Mesendoderm (in vitro differentiated cells): ENCODE data around the gene PGGHG.
"Not testable (repeated sequence)": the region's sequence is repeated elsewhere in the genome, so short reads cannot be mapped to it uniquely, and the experiment has no call there.

ENCODE experiments used
- DNase-seq: peaks from one replicate; pipeline ENCODE4 v3.0.0; 2013
- H2AK5ac ChIP-seq: 2 replicates; pipeline ENCODE4 v1.6.1; 2013; ENCODE audit warnings: low read length, inconsistent platforms
- H2BK120ac ChIP-seq: 2 replicates; pipeline ENCODE4 v1.6.1; 2013; ENCODE audit warnings: low read depth, mild to moderate bottlenecking, low read length, moderate library complexity, mixed read lengths
- H2BK15ac ChIP-seq: replicated peaks from 2 replicates; pipeline ENCODE4 v1.6.1; 2013; ENCODE audit warnings: low read depth, mild to moderate bottlenecking, moderate library complexity
- H2BK5ac ChIP-seq: 2 replicates; pipeline ENCODE4 v1.6.1; 2013; ENCODE audit warnings: low read length, inconsistent platforms
- H3K18ac ChIP-seq: 2 replicates; pipeline ENCODE4 v1.6.1; 2013; ENCODE audit warnings: mild to moderate bottlenecking, low read length, mixed read lengths
- H3K23ac ChIP-seq: one replicate; pipeline ENCODE4 v1.6.1; 2013; ENCODE audit warnings: low read length
- H3K27ac ChIP-seq: 2 replicates; pipeline ENCODE4 v1.5.1; 2013; ENCODE audit warnings: low read depth, mild to moderate bottlenecking, inconsistent platforms, low read length, moderate library complexity
- H3K27me3 ChIP-seq: 2 replicates; pipeline ENCODE4 v1.6.1; 2013; ENCODE audit warnings: low read length, control low read depth, mild to moderate bottlenecking, inconsistent platforms; ENCODE audit not compliant: insufficient read depth, poor library complexity
- H3K36me3 ChIP-seq: 2 replicates; pipeline ENCODE4 v1.6.1; 2013; ENCODE audit warnings: low read length, inconsistent platforms; ENCODE audit not compliant: control insufficient read depth, insufficient read depth
- H3K4ac ChIP-seq: one replicate; pipeline ENCODE4 v1.6.1; 2013; ENCODE audit warnings: low read depth, mild to moderate bottlenecking, low read length, moderate library complexity
- H3K4me1 ChIP-seq: 2 replicates; pipeline ENCODE4 v1.6.1; 2013; ENCODE audit warnings: low read depth, low read length, inconsistent platforms; ENCODE audit not compliant: control insufficient read depth
- H3K4me2 ChIP-seq: 2 replicates; pipeline ENCODE4 v1.6.1; 2013; ENCODE audit warnings: low read length
- H3K4me3 ChIP-seq: 2 replicates; pipeline ENCODE4 v1.5.1; 2013; ENCODE audit warnings: mild to moderate bottlenecking, low read length
- H3K56ac ChIP-seq: one replicate; pipeline ENCODE4 v1.6.1; 2013; ENCODE audit warnings: low read length
- H3K79me1 ChIP-seq: 2 replicates; pipeline ENCODE4 v1.6.1; 2013; ENCODE audit warnings: low read length, inconsistent platforms
- H3K79me2 ChIP-seq: 2 replicates; pipeline ENCODE4 v1.6.1; 2013; ENCODE audit warnings: mild to moderate bottlenecking, low read length; ENCODE audit not compliant: control insufficient read depth, insufficient read depth
- H3K9ac ChIP-seq: 2 replicates; pipeline ENCODE4 v1.6.1; 2013; ENCODE audit warnings: low read length, inconsistent platforms
- H4K5ac ChIP-seq: one replicate; pipeline ENCODE4 v1.6.1; 2013; ENCODE audit warnings: low read length
- H4K8ac ChIP-seq: one replicate; pipeline ENCODE4 v1.6.1; 2013; ENCODE audit warnings: low read depth, mild to moderate bottlenecking, control low read depth, low read length, moderate library complexity
- WGBS: extraction: QIAGEN DNeasy Blood & Tissue Kit; methylation state at CpG from one replicate; pipeline ENCODE4 v1.1.7; 2013; ENCODE audit warnings: low lambda C conversion rate, missing lambda C conversion rate; ENCODE audit not compliant: insufficient coverage; ENCODE audit errors: extremely low coverage; 5-methylcytosine and 5-hydroxymethylcytosine counted together

PGGHG gene

DNA sequence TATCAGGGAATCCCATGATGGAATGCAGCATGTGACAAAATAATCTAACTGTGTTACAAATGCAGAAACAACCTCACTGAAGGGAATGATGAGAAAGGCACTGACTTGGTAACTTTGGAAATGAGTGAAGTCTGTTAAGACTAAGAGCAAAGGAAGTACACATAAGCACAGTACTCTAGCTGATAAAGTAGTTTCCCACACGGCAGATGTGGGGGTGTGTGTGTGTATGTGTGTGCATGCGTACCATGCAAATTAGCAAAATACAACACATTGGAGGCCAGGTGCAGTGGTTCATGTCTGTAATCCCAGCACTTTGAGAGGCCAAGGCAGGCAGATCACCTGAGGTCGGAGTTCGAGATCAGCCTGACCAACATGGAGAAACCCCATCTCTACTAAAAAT is 27.3 kb upstream of the PGGHG start:
- Histone ChIP-seq H3K27ac (no peak overlapping the region), H2AK5ac (no peak overlapping the region), H3K56ac (no peak overlapping the region), H3K9ac (no peak overlapping the region), H3K36me3 (no peaks in the 10 kb centered on the region), H3K79me2 (no peaks in the 10 kb centered on the region), H3K4ac (no peak overlapping the region), H2BK5ac (no peak overlapping the region), H2BK120ac (no peak overlapping the region), H4K8ac (no peak overlapping the region), H3K79me1 (no peaks in the 10 kb centered on the region), H3K4me1 (no peaks in the 10 kb centered on the region), H3K4me2 (no peak overlapping the region), H3K27me3 (no peaks in the 10 kb centered on the region), H3K23ac (no peak overlapping the region), H2BK15ac (no peak overlapping the region), H3K4me3 (no peak overlapping the region), H3K18ac (no peak overlapping the region), H4K5ac (no peak overlapping the region)
- no peak for DNase-seq
- no CpG with 5 or more reads among the region's 4 CpGs for WGBS

DNA sequence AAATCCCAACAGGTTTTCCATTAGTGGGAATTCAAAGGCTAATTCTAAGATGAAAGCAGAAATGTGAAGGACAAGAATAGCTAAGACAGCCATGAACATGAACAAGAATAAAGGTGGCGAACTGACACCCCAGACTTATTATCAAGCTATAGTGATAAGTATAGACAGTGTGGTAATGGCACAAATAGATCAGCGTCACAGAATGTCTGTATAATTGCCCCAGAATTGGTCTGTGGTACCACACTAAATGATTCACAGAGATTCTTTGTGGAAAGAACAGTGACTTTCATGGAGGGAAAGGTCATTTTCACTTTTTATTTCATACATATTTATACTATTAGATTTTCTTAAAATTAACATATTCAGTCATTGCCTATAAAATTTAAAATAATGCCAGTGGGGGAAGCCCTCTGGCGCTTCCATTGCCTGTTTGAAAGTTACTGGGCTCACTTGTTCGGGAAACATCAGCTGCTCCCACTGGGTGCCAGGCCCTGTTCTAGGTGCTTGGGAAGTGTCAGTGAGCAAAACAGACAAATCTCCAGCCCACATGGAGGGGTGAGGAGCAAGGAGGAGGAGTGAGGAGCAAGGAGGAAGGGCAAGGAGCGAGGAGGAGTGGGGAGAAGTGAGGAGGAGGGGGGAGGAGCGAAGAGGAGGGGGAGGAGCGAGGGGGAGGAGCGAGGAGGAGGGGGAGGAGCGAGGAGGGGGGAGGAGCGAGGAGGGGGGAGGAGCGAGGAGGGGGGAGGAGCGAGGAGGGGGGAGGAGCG is 22.1 kb upstream of the PGGHG start:
- Histone ChIP-seq H3K4me3 (no peak overlapping the region), H3K4me2 (no peak overlapping the region), H3K23ac (no peak overlapping the region), H3K27ac (no peak overlapping the region), H3K9ac (no peak overlapping the region), H4K8ac (no peak overlapping the region), H3K79me1 (no peaks in the 10 kb centered on the region), H2AK5ac (no peak overlapping the region), H2BK15ac (no peak overlapping the region), H3K36me3 (no peaks in the 10 kb centered on the region), H3K4ac (no peak overlapping the region), H3K56ac (no peak overlapping the region), H2BK5ac (no peak overlapping the region), H2BK120ac (no peak overlapping the region), H3K79me2 (no peaks in the 10 kb centered on the region), H3K27me3 (no peaks in the 10 kb centered on the region), H4K5ac (no peak overlapping the region), H3K4me1 (no peaks in the 10 kb centered on the region), H3K18ac (no peak overlapping the region)
- DNase-seq = peak; percentile 7
- no CpG with 5 or more reads among the region's 13 CpGs for WGBS

DNA sequence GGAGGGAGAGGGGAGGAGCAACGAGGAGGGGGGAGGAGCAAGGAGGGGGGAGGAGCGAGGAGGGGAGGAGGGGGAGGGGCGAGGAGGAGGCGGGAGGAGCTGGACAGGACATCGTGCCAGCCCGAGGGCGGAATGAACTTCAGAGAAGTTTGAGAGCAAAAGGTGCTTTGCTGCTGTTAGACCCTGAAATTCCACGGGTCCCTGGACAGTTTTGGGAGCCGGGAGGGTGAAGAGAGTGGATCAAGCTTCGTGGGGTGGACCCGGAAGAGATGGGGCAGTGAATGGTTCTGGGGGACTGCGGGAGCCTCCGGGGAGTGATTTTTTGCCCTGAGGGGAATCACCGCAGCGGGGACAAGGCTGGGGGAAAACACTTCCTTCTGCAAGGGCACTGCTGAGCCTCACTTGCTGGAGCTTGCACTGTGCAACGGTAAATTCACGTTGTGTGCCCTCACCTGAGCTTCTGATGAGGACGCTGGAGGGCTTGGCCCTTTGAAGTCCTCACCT is 21.4 kb upstream of the PGGHG start:
- Histone ChIP-seq H3K56ac (no peak overlapping the region), H2AK5ac (no peak overlapping the region), H3K27ac (no peak overlapping the region), H2BK15ac (no peak overlapping the region), H3K4me3 (no peak overlapping the region), H3K18ac (no peak overlapping the region), H3K4me1 (no peaks in the 10 kb centered on the region), H2BK5ac (no peak overlapping the region), H4K5ac (no peak overlapping the region), H3K4ac (no peak overlapping the region), H3K27me3 (no peaks in the 10 kb centered on the region), H3K23ac (no peak overlapping the region), H2BK120ac (no peak overlapping the region), H4K8ac (no peak overlapping the region), H3K36me3 (no peaks in the 10 kb centered on the region), H3K79me2 (no peaks in the 10 kb centered on the region), H3K9ac (no peak overlapping the region), H3K4me2 (no peak overlapping the region), H3K79me1 (no peaks in the 10 kb centered on the region)
- WGBS = no CpG with 5 or more reads among the region's 18 CpGs
- peak; percentile 23 for DNase-seq

DNA sequence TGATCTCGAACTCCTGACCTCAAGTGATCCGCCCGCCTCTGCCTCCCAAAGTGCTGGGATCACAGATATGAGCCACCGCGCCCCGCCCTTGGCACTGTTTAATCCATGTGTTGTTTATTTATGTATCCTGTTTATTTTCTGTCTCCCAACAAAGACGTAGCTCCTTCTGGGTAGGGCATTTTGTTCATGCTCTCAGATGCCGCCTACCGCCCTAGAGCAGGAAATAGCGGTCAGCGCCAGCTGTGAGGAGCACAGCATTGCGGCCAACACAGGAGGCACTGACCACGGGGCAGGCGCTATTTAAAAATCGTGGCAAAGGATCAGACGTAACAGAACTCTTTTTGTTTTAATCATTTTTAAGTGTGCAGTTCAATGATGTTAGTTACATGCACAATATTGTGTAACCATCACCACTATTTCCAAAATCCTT is 20.2 kb upstream of the PGGHG start:
- not testable (repeated sequence) for H3K4me1 ChIP-seq, H2BK15ac ChIP-seq, H2BK120ac ChIP-seq, H3K4me3 ChIP-seq, H3K27me3 ChIP-seq, H3K79me1 ChIP-seq, H3K4ac ChIP-seq, H3K36me3 ChIP-seq, H3K27ac ChIP-seq, H3K23ac ChIP-seq, H4K5ac ChIP-seq, H3K56ac ChIP-seq, DNase-seq, H2AK5ac ChIP-seq, H2BK5ac ChIP-seq, H4K8ac ChIP-seq, H3K4me2 ChIP-seq, H3K9ac ChIP-seq, H3K18ac ChIP-seq, H3K79me2 ChIP-seq
- WGBS = no CpG with 5 or more reads among the region's 16 CpGs

DNA sequence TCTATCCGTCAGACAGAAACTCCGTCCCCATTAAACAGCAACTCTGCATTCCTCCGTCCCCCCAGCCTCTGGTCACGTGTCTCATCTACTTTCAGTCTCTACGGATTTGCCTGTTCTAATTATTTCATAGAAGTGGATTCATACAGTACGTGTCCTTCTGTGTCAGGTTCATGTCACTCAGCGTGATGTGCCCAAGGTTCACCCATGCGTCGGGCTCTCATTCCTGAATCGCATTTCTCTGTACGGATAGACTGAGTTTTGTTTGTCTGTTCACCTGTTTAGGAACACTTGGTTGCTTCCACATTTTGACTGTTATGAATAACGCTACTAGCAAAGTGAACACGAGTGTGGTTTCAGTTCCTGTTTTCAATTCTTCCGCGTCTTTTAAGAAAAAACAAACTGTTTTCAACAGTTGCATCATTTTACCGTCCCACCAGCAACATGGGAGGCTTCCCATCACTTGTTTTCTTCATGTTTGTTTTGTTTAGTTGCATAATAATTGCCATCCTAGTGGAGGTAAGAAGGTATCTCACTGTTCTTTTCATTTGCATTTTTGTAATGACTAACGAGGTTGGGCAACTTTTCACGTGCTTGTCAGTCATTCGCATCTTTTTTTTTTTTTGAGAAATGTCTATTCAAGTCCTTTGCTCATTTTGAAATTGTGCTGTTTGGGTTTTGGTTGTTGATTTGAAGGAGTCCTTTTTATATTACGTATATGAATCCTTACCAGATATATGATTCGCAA is 19.6 kb upstream of the PGGHG start:
- no peak overlapping the region for H2BK120ac ChIP-seq
- H3K27ac ChIP-seq = no peak overlapping the region
- no peak overlapping the region for H3K4me3 ChIP-seq
- H3K79me2 ChIP-seq = no peaks in the 10 kb centered on the region
- no peak overlapping the region for H3K18ac ChIP-seq
- no peak overlapping the region for H2BK5ac ChIP-seq
- WGBS = no CpG with 5 or more reads among the region's 21 CpGs
- H3K4me1 ChIP-seq = no peaks in the 10 kb centered on the region
- H2BK15ac ChIP-seq = no peak overlapping the region
- no peak overlapping the region for H3K4ac ChIP-seq
- no peaks in the 10 kb centered on the region for H3K79me1 ChIP-seq
- H4K8ac ChIP-seq = no peak overlapping the region
- H3K56ac ChIP-seq = no peak overlapping the region
- H3K36me3 ChIP-seq = no peaks in the 10 kb centered on the region
- no peak overlapping the region for H3K4me2 ChIP-seq
- no peaks in the 10 kb centered on the region for H3K27me3 ChIP-seq
- H2AK5ac ChIP-seq = no peak overlapping the region
- no peak for DNase-seq
- no peak overlapping the region for H4K5ac ChIP-seq
- H3K23ac ChIP-seq = no peak overlapping the region
- H3K9ac ChIP-seq = no peak overlapping the region
